Transverse colon (tissue), 4 donors: ENCODE measurements around the gene B3GALT5. TPM values are rescaled to one million over a fixed set of nuclear protein-coding genes. Genes with fewer than 3 reads are reported as not detected.

ENCODE experiments used
- DNase-seq: peaks from one replicate; pipeline ENCODE4 v3.0.0-alpha.2; 2019
- H3K27ac ChIP-seq, 4 donors: fragments of 200-600 bp; sonication (generic); 2 replicates each; pipeline ENCODE4 v1.5.1; 2016 to 2018; ENCODE audit warnings: inconsistent platforms in 4 of 4
- H3K27me3 ChIP-seq: fragments of 200-600 bp; sonication (generic); 2 replicates; pipeline ENCODE4 v1.5.1; 2017; ENCODE audit warnings: inconsistent platforms
- H3K36me3 ChIP-seq, 4 donors: fragments of 200-600 bp; sonication (generic); 2 replicates each; pipeline ENCODE4 v1.5.1; 2017 to 2019; ENCODE audit warnings: inconsistent platforms in 4 of 4
- H3K4me1 ChIP-seq, 4 donors: fragments of 200-600 bp; sonication (generic); 2 replicates each; pipeline ENCODE4 v1.5.1; 2017 to 2020; ENCODE audit warnings: inconsistent platforms in 4 of 4
- H3K4me3 ChIP-seq, 4 donors: fragments of 200-600 bp; sonication (generic); 1 replicate in 1 of 4; 2 replicates in 3 of 4; pipeline versions ENCODE4 v1.5.1 to v1.6.1; 2017 to 2019; ENCODE audit warnings: inconsistent platforms in 4 of 4
- H3K9me3 ChIP-seq, 2 donors: fragments of 200-600 bp; sonication (generic); 2 replicates each; pipeline ENCODE4 v1.5.1; 2017 to 2019; ENCODE audit warnings: inconsistent platforms in 2 of 2
- CTCF ChIP-seq, 5 experiments: fragments of 200-600 bp in 3 of 5; fragments of 450-650 bp in 2 of 5; sonication (generic) in 3 of 5; IDR thresholded peaks; 1 replicate in 2 of 5; 2 replicates in 3 of 5; pipeline ENCODE4 v1.5.1; 2016 to 2017; ENCODE audit warnings: antibody characterized with exemption in 5 of 5, inconsistent platforms in 3 of 5, mild to moderate bottlenecking in 2 of 5, moderate library complexity in 1 of 5
- EP300 ChIP-seq: sonication (generic); formaldehyde crosslinking; IDR thresholded peaks from one replicate; pipeline ENCODE4 v1.6.1; 2017; ENCODE audit warnings: antibody characterized with exemption, low read depth
- POLR2A ChIP-seq: fragments of 450-650 bp; IDR thresholded peaks from one replicate; pipeline ENCODE4 v1.6.1; 2016; ENCODE audit warnings: antibody characterized with exemption, mild to moderate bottlenecking, moderate library complexity
- POLR2AphosphoS5 ChIP-seq, 3 donors: sonication (generic); formaldehyde crosslinking; IDR thresholded peaks; one replicate each; pipeline ENCODE4 v1.6.1; 2016; ENCODE audit warnings: antibody characterized with exemption in 3 of 3
- WGBS, 2 donors: methylation state at CpG; one replicate each; pipeline ENCODE4 v1.1.5; 2018; ENCODE audit warnings: low coverage in 1 of 2; 5-methylcytosine and 5-hydroxymethylcytosine counted together
- in situ Hi-C, 4 donors: fragments of 200-750 bp; cut with MboI; loops; one replicate each; pipeline versions ENCODE4 v1.15.0 to v1.15.1; 2017; ENCODE audit warnings: low sequenced_read_pairs in 3 of 4, low pct_ligation_motif_present in 1 of 4, low pct_unique_long_range_greater_than_20kb in 1 of 4
- intact Hi-C: fragments of 100-400 bp; cut with DNase I; formaldehyde crosslinking; loops from one replicate; pipeline ENCODE4 v1.15.1; 2023; ENCODE audit warnings: low total_unique reads
- total RNA-seq, 4 donors: library from RNA; depleted of rRNA; stranded (reverse); fragments of >200 nt; gene quantifications; one replicate each; pipeline ENCODE4 v1.1.0, GENCODE V29; 2016

Gene B3GALT5
- total RNA-seq, 4 donors from 2014 or later: 31.4 to 81.9 (median 44.0) TPM

- DNase-seq: no peak
- no peak overlapping the region for H3K27ac ChIP-seq
- no peaks in the 10 kb centered on the region for H3K9me3 ChIP-seq
- H3K36me3 ChIP-seq: no peaks in the 10 kb centered on the region
- intact Hi-C loops (no loop called here), in situ Hi-C loops (no loop called here)
- H3K4me1 ChIP-seq: peaks cover 0 to 32% (median 18%) of the 10 kb centered on the region in 4 donors
- WGBS, 2 donors: 86% methylated on average over 9 of the region's 9 CpGs; no CpG with 5 or more reads in 1 of the 2 donors
- H3K4me3 ChIP-seq: no peak overlapping the region
- TF ChIP-seq POLR2AphosphoS5 (IDR thresholded peaks at IDR 0.05) (no peak), POLR2A (no peak), CTCF (IDR thresholded peaks at IDR 0.05) (no peak), EP300 (no peak)
- no peaks in the 10 kb centered on the region for H3K27me3 ChIP-seq
Measured at GRCh38 chr21:39673163-39673562, 60.4 kb downstream of the B3GALT5 start.

GRCh38 chr21:39673736-39674135, 61.0 kb downstream of the B3GALT5 start:
- Histone ChIP-seq H3K9me3 (no peaks in the 10 kb centered on the region), H3K4me3 (no peak overlapping the region), H3K27me3 (no peaks in the 10 kb centered on the region), H3K27ac (no peak overlapping the region), H3K36me3 (no peaks in the 10 kb centered on the region), H3K4me1 (peaks cover 0 to 32% (median 18%) of the 10 kb centered on the region in 4 donors)
- intact Hi-C loops (no loop called here), in situ Hi-C loops (no loop called here)
- no peak for DNase-seq
- 81 to 100% methylated on average over 1 to 11 of the region's 11 CpGs for WGBS, 2 donors
- no peak for TF ChIP-seq CTCF (IDR thresholded peaks at IDR 0.05)
- TF ChIP-seq POLR2AphosphoS5 (IDR thresholded peaks at IDR 0.05): peak in 1 of 3 donors; percentile 27
- no peak for TF ChIP-seq EP300
- TF ChIP-seq POLR2A: no peak

- Histone ChIP-seq H3K27ac (peak overlapping the region; percentile 65 to 81 (median 73)), H3K27me3 (no peaks in the 10 kb centered on the region), H3K9me3 (no peaks in the 10 kb centered on the region), H3K36me3 (no peaks in the 10 kb centered on the region), H3K4me1 (peaks cover 0 to 29% (median 17%) of the 10 kb centered on the region in 4 donors), H3K4me3 (no peak overlapping the region)
- no peak for TF ChIP-seq CTCF (IDR thresholded peaks at IDR 0.05)
- TF ChIP-seq EP300: no peak
- TF ChIP-seq POLR2A: no peak
- no peak for TF ChIP-seq POLR2AphosphoS5 (IDR thresholded peaks at IDR 0.05)
- peak; percentile 41 for DNase-seq
- in situ Hi-C loops: no loop called here
- WGBS, 2 donors: 50 to 71% methylated on average over 2 to 10 of the region's 10 CpGs
- intact Hi-C loops: no loop called here
Measured at GRCh38 chr21:39674801-39675200, 62.1 kb downstream of the B3GALT5 start.

- Histone ChIP-seq H3K4me3 (no peak overlapping the region), H3K9me3 (no peaks in the 10 kb centered on the region), H3K36me3 (no peaks in the 10 kb centered on the region), H3K27me3 (no peaks in the 10 kb centered on the region), H3K4me1 (peaks cover 0 to 21% (median 14%) of the 10 kb centered on the region in 4 donors), H3K27ac (peak overlapping the region; percentile 65 to 81 (median 73))
- DNase-seq: no peak
- intact Hi-C loops (no loop called here), in situ Hi-C loops (no loop called here)
- 83 to 86% methylated on average over 2 to 12 of the region's 12 CpGs for WGBS, 2 donors
- TF ChIP-seq CTCF (IDR thresholded peaks at IDR 0.05) (no peak), EP300 (no peak), POLR2A (no peak), POLR2AphosphoS5 (IDR thresholded peaks at IDR 0.05) (no peak)
Measured at GRCh38 chr21:39675590-39675989, 62.9 kb downstream of the B3GALT5 start.
